Glutamatergic neuron (in vitro differentiated cells): ENCODE results near the gene PCBP4. TPM values are rescaled to one million over a fixed set of nuclear protein-coding genes. Genes with fewer than 3 reads are reported as not detected.
A peak's percentile ranks its signal among the peaks of the same experiment; 100 is the strongest.

Source experiments
- DNase-seq: peaks from one replicate; pipeline ENCODE4 v3.0.0; 2022
- H3K27ac Mint-ChIP-seq: one replicate; pipeline ENCODE4 v1.8.0; 2020; ENCODE audit warnings: mild to moderate bottlenecking, mixed read lengths, inconsistent platforms; ENCODE audit not compliant: unreplicated experiment
- H3K27me3 Mint-ChIP-seq: one replicate; pipeline ENCODE4 v1.8.0; 2020; ENCODE audit warnings: mild to moderate bottlenecking, moderate library complexity, mixed read lengths, inconsistent platforms; ENCODE audit not compliant: unreplicated experiment
- H3K36me3 Mint-ChIP-seq: one replicate; pipeline ENCODE4 v1.8.0; 2020; ENCODE audit warnings: mild to moderate bottlenecking, mixed read lengths, inconsistent platforms; ENCODE audit not compliant: unreplicated experiment
- H3K4me1 Mint-ChIP-seq: one replicate; pipeline ENCODE4 v1.8.0; 2020; ENCODE audit warnings: mild to moderate bottlenecking, low read depth, mixed read lengths, inconsistent platforms; ENCODE audit not compliant: unreplicated experiment
- H3K4me3 Mint-ChIP-seq: one replicate; pipeline ENCODE4 v1.8.0; 2020; ENCODE audit warnings: mild to moderate bottlenecking, mixed read lengths, inconsistent platforms; ENCODE audit not compliant: unreplicated experiment
- H3K9me3 Mint-ChIP-seq: one replicate; pipeline ENCODE4 v1.8.0; 2020; ENCODE audit warnings: mild to moderate bottlenecking, moderate library complexity, mixed read lengths, inconsistent platforms; ENCODE audit not compliant: unreplicated experiment
- long read RNA-seq: library from polyadenylated mRNA; unstranded; transcript quantifications from one replicate; pipeline ENCODE4 v2.0.0, GENCODE V29; 2020; ENCODE audit not compliant: unreplicated experiment
- total RNA-seq: library from RNA; stranded (reverse); fragmentation: NEBNext Ultra II Directional; extraction: Animal tissue kit (Norgen Biotek cat#: 25700); gene quantifications from one replicate; pipeline ENCODE4 v1.2.1, GENCODE V29; 2021; ENCODE audit not compliant: unreplicated experiment
- TF ChIP-seq, protein P1 (sequence below): fragments of 200-600 bp; sonication (generic); IDR thresholded peaks from one replicate; pipeline ENCODE4 v1.5.0; 2021; ENCODE audit not compliant: partially characterized antibody, unreplicated experiment

The PCBP4 gene
- 1,577 TPM for total RNA-seq
- long read RNA-seq, transcript PCBP4-202 (13 exons, 2,015 nt): major isoform, 343 of 834 reads
- long read RNA-seq, transcript PCBP4-205 (14 exons, 2,147 nt): minor isoform, 15 of 834 reads
- long read RNA-seq, partial matches to known transcripts: 51 of 834 reads
- long read RNA-seq, other reads (novel, unspliced or antisense): 423 of 834 reads

DNA sequence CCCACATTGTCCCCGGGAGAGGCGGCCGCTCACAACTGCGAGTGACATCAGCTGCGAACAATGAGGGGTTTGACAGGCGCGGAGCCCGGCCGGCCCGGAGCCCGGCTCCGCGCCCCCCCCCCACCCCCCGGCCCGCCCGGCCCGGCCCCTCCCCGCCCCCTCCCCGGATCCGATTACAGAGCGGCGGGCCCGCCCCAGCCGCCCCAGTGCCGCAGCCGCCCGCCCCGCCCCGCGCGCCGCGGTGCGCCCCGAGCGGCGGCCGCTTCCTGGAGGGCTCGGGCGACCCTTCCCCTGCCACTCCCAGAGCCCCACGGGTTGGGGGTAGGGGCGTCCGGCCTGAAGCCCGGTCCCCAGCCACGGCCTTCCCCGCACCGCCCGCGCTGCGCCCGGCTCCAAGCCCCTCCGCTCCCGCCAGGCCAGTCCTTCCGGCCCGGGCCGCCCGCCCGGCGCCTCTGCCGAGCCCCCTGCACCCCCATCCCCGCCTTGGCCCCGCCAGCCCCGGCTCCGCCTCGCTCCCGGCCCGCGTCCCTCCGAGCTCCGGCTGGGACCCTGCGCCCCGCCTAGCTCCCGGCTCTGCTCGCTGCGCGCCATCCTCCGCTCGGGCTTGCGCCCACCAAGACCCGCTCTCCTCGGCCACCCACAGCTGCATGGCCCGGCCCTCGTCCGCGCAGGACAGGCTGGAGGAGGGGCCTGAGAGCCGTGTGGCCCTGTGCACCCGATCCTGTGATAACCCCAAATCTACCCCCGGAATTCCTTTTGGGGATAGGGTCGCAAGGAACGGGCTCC lies at the start of gene PCBP4:
Gene PCBP4 (minus strand): TSS at position 71 of the 786 bp plus-strand sequence. CDS start 6,214 bp downstream, outside the sequence.
- Mint-ChIP-seq H3K4me1 (peaks cover 23% of the 10 kb centered on the region), H3K27ac (peak within 1 kb of the TSS; percentile 100), H3K4me3 (peak within 1 kb of the TSS; percentile 98), H3K27me3 (peaks cover 31% of the 10 kb centered on the region), H3K9me3 (peaks cover 38% of the 10 kb centered on the region), H3K36me3 (peaks cover 14% of the 10 kb centered on the region)
- DNase-seq: peak; percentile 79
- TF ChIP-seq, protein P1, sequence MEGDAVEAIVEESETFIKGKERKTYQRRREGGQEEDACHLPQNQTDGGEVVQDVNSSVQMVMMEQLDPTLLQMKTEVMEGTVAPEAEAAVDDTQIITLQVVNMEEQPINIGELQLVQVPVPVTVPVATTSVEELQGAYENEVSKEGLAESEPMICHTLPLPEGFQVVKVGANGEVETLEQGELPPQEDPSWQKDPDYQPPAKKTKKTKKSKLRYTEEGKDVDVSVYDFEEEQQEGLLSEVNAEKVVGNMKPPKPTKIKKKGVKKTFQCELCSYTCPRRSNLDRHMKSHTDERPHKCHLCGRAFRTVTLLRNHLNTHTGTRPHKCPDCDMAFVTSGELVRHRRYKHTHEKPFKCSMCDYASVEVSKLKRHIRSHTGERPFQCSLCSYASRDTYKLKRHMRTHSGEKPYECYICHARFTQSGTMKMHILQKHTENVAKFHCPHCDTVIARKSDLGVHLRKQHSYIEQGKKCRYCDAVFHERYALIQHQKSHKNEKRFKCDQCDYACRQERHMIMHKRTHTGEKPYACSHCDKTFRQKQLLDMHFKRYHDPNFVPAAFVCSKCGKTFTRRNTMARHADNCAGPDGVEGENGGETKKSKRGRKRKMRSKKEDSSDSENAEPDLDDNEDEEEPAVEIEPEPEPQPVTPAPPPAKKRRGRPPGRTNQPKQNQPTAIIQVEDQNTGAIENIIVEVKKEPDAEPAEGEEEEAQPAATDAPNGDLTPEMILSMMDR: no peak

DNA sequence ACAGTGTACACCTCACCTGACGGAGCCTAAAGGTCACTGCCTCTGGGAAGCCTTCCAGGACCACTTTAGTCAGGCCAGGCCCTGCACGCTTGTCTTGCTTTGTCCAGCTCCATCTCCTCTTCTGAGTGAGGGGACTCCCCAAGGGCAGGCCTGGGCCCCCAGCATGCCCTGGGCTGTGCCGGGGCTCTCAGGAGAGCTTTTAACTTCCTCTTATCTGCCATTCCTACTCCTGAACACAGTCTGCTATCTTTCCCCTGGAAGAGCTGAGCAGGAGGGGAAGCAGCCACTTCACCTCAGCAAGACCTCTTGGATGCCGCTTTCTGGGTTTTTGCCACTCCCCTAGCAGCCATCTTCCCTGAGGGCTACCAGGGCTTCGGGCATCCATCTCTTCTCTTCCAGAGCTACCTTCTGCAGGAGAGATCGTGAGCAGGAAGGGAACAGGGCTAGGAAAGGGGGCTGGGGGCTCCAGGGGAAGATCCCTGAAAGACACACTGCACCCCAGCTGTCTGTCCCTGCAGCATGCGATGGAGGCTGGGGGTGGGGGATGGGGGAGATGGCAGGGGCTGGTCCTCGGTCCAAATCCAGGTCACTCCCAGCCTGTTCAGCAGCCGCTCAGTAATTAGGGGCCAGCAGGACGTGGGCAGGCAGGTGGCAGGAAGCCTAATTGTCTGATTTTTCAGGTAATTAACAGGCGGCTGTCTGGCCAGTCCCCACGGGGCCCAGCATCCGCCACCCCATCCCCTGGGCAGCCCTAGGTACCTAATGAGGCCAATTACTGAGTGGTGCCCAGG lies 48.4 kb upstream of the PCBP4 start:
- H3K4me1 Mint-ChIP-seq: peaks cover 17% of the 10 kb centered on the region
- TF ChIP-seq, protein P1: no peak
- peak overlapping the region; percentile 64 for H3K4me3 Mint-ChIP-seq
- peaks cover 6% of the 10 kb centered on the region for H3K9me3 Mint-ChIP-seq
- H3K27me3 Mint-ChIP-seq: peaks cover 3% of the 10 kb centered on the region
- no peaks in the 10 kb centered on the region for H3K36me3 Mint-ChIP-seq
- no peak for DNase-seq
- peak overlapping the region; percentile 40 for H3K27ac Mint-ChIP-seq

DNA sequence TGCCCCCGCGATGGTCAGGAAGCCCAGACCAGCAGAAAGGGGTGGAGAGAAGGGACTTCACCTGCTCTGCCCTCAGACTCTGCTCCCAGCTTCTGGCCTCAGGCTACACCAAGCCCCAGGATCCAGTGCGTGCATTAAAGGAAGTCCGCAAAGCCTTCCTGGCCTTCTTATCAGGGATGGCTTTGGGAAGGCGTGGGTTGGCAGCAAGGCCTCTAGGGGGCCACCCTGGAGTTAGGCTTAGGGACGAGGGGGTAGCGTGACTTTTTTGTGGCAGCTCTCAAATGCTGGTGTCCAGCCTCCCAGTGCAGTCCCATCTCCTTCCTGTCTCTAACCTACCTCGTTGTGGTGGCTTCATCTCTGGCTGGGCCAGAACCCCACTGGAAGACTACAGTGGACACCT lies 47.4 kb upstream of the PCBP4 start:
- no peak for DNase-seq
- no peak overlapping the region for H3K27ac Mint-ChIP-seq
- no peak overlapping the region for H3K4me3 Mint-ChIP-seq
- peaks cover 6% of the 10 kb centered on the region for H3K27me3 Mint-ChIP-seq
- TF ChIP-seq, protein P1: peak; percentile 20
- peaks cover 2% of the 10 kb centered on the region for H3K9me3 Mint-ChIP-seq
- no peaks in the 10 kb centered on the region for H3K36me3 Mint-ChIP-seq
- H3K4me1 Mint-ChIP-seq: peaks cover 17% of the 10 kb centered on the region

DNA sequence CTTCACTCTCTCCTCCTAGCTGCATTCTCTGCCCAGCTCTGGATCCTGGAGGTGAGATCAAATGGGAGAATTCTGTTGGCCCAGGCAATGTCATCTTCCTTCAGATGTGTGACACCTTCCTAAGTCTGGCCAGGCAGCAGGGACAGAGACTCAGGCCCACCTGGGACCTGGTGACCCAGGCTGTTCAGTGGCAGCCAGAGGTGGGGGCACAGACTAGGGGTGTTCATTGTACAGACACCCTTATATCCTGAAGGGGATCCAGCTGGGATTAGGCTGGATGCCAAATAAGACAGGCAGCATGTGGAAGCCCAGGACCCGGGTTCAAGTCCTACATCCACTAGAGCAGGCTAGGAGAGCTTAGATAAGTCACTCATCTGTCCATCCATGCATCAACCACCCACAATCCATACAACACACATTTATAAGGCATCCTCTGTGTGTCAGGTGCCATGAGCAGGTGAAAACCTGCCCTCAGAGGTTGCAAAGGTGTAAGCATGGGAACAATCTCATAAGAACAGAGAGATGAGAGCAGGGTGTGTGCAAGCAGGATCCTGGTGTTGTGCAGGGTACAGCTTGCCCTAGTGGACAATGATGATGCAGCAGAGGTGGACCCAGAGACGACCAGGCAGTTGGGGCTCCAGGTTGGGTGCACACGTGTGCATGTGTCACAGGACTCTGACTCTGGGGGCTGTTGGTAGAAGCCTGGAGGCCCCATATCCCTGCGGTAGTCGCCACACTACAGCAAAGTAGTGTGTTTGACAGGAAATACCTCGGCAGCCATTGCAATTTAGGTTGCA lies 46.7 kb upstream of the PCBP4 start:
- peaks cover 6% of the 10 kb centered on the region for H3K27me3 Mint-ChIP-seq
- TF ChIP-seq, protein P1: no peak
- no peak overlapping the region for H3K27ac Mint-ChIP-seq
- no peak overlapping the region for H3K4me3 Mint-ChIP-seq
- peaks cover 2% of the 10 kb centered on the region for H3K9me3 Mint-ChIP-seq
- H3K4me1 Mint-ChIP-seq: peaks cover 17% of the 10 kb centered on the region
- DNase-seq: no peak
- H3K36me3 Mint-ChIP-seq: no peaks in the 10 kb centered on the region
